Upper lobe of right lung (tissue), 1 donor: ENCODE measurements around the gene TMEM94. TPM values are rescaled to one million over a fixed set of nuclear protein-coding genes. Genes with fewer than 3 reads are reported as not detected.

Experiments
- ATAC-seq: fragments of 200-7000 bp; cut with Tn5 transposase; one replicate; pipeline ENCODE4 v1.9.1; 2020; ENCODE audit warnings: mild to moderate bottlenecking, moderate library complexity
- DNase-seq: peaks from one replicate; pipeline ENCODE4 v3.0.0-alpha.2; 2020
- H3K27ac ChIP-seq: fragments of 200-600 bp; one replicate; pipeline ENCODE4 v1.8.0; 2022
- H3K27me3 ChIP-seq: fragments of 200-600 bp; one replicate; pipeline ENCODE4 v1.8.0; 2022; ENCODE audit warnings: mild to moderate bottlenecking
- H3K36me3 ChIP-seq: fragments of 200-600 bp; one replicate; pipeline ENCODE4 v1.8.0; 2022
- H3K4me1 ChIP-seq: fragments of 200-600 bp; one replicate; pipeline ENCODE4 v1.8.0; 2022
- H3K4me3 ChIP-seq: fragments of 200-600 bp; one replicate; pipeline ENCODE4 v1.8.0; 2022; ENCODE audit warnings: mild to moderate bottlenecking
- H3K9me3 ChIP-seq: fragments of 200-600 bp; one replicate; pipeline ENCODE4 v1.8.0; 2022
- intact Hi-C: fragments of 100-400 bp; cut with DNase I; formaldehyde crosslinking; loops from one replicate; pipeline ENCODE4 v1.11.0; 2022
- long read RNA-seq: library from polyadenylated mRNA; unstranded; transcript quantifications from one replicate; pipeline ENCODE4 v2.0.0, GENCODE V29; 2021
- total RNA-seq: library from RNA; stranded (reverse); fragmentation: NEBNext Ultra II Directional; extraction: Animal tissue kit (Norgen Biotek cat#: 25700); gene quantifications from one replicate; pipeline ENCODE4 v1.2.1, GENCODE V29; 2021
- TF ChIP-seq, protein P1 (sequence below): fragments of 200-600 bp; IDR thresholded peaks from one replicate; pipeline ENCODE4 v1.8.0; 2022; ENCODE audit warnings: antibody characterized with exemption
- donor health status: DM: no; HTN: yes; CAD: no; lungs with severe emphysema.

TMEM94 gene
- total RNA-seq, result 79.1 TPM
- long read RNA-seq, partial matches to known transcripts, result 49 of 80 reads
- long read RNA-seq, other reads (novel, unspliced or antisense), result 31 of 80 reads

- H3K27ac ChIP-seq, result peak within 1 kb of the TSS; percentile 95
- H3K36me3 ChIP-seq, result no peaks in the 10 kb centered on the region
- no peaks in the 10 kb centered on the region for H3K27me3 ChIP-seq
- DNase-seq (peak; percentile 95), ATAC-seq (peak; percentile 98)
- H3K4me1 ChIP-seq, result peaks cover 24% of the 10 kb centered on the region
- TF ChIP-seq, protein P1, sequence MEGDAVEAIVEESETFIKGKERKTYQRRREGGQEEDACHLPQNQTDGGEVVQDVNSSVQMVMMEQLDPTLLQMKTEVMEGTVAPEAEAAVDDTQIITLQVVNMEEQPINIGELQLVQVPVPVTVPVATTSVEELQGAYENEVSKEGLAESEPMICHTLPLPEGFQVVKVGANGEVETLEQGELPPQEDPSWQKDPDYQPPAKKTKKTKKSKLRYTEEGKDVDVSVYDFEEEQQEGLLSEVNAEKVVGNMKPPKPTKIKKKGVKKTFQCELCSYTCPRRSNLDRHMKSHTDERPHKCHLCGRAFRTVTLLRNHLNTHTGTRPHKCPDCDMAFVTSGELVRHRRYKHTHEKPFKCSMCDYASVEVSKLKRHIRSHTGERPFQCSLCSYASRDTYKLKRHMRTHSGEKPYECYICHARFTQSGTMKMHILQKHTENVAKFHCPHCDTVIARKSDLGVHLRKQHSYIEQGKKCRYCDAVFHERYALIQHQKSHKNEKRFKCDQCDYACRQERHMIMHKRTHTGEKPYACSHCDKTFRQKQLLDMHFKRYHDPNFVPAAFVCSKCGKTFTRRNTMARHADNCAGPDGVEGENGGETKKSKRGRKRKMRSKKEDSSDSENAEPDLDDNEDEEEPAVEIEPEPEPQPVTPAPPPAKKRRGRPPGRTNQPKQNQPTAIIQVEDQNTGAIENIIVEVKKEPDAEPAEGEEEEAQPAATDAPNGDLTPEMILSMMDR, result no peak
- H3K9me3 ChIP-seq, result no peaks in the 10 kb centered on the region
- peak within 1 kb of the TSS; percentile 99 for H3K4me3 ChIP-seq
- intact Hi-C loops, result no loop called here
Observed at GRCh38 chr17:75456417-75457046, at the start of gene TMEM94. Gene TMEM94 (plus strand): TSS chr17:75456635. CDS start chr17:75471906, 15,271 bp downstream.

DNA sequence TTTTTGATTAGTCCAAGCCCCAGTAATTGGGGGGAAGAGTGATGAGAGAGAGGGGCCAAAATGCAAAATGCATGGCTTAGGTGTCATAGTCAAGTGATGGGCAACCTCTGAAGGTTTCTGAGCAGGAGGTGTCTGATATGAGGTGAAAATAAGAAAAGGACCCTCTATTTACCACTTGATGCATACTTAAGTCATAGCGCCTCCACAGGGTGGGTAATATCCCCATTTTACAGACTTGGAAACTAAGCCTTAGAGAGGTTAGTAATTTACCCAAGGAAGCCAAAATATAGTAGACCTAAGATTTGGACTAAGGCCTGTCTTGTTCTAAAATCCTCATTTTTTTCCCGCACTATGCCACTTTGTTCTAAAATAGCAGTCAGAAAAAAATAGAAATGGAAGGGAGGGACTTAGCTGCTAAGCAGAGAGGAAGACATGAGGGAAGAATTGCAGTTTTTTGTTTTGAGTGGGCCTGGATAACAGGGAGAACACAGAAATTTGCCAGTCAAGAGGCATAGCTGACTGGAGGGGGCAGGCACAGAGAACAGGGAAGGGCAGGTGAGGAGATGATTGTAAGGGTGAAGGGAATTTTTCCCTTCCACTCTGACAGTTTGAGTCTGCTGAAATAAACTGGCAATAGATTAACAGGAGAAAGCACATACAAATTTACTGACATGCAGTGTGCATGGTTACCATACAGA is 48.6 kb upstream of the TMEM94 start:
- H3K36me3 ChIP-seq, result no peaks in the 10 kb centered on the region
- DNase-seq (no peak), ATAC-seq (no peak)
- intact Hi-C loops, result no loop called here
- H3K27me3 ChIP-seq, result no peaks in the 10 kb centered on the region
- no peak overlapping the region for H3K27ac ChIP-seq
- TF ChIP-seq, protein P1, result no peak
- peaks cover 24% of the 10 kb centered on the region for H3K4me1 ChIP-seq
- no peak overlapping the region for H3K4me3 ChIP-seq
- no peaks in the 10 kb centered on the region for H3K9me3 ChIP-seq

GRCh38 chr17:75410141-75410540 is 46.3 kb upstream of the TMEM94 start:
- no peaks in the 10 kb centered on the region for H3K9me3 ChIP-seq
- TF ChIP-seq, protein P1, result no peak
- no peaks in the 10 kb centered on the region for H3K27me3 ChIP-seq
- H3K27ac ChIP-seq, result no peak overlapping the region
- no peak for ATAC-seq
- intact Hi-C loops, result no loop called here
- no peaks in the 10 kb centered on the region for H3K36me3 ChIP-seq
- peaks cover 20% of the 10 kb centered on the region for H3K4me1 ChIP-seq
- no peak overlapping the region for H3K4me3 ChIP-seq
- DNase-seq, result no peak

GRCh38 chr17:75411328-75412067 is 44.9 kb upstream of the TMEM94 start:
- no peaks in the 10 kb centered on the region for H3K36me3 ChIP-seq
- H3K27me3 ChIP-seq, result no peaks in the 10 kb centered on the region
- ATAC-seq, result no peak
- no peaks in the 10 kb centered on the region for H3K9me3 ChIP-seq
- H3K27ac ChIP-seq, result no peak overlapping the region
- H3K4me1 ChIP-seq, result peaks cover 15% of the 10 kb centered on the region
- intact Hi-C loops, result no loop called here
- no peak for DNase-seq
- TF ChIP-seq, protein P1, result no peak
- no peak overlapping the region for H3K4me3 ChIP-seq

DNA sequence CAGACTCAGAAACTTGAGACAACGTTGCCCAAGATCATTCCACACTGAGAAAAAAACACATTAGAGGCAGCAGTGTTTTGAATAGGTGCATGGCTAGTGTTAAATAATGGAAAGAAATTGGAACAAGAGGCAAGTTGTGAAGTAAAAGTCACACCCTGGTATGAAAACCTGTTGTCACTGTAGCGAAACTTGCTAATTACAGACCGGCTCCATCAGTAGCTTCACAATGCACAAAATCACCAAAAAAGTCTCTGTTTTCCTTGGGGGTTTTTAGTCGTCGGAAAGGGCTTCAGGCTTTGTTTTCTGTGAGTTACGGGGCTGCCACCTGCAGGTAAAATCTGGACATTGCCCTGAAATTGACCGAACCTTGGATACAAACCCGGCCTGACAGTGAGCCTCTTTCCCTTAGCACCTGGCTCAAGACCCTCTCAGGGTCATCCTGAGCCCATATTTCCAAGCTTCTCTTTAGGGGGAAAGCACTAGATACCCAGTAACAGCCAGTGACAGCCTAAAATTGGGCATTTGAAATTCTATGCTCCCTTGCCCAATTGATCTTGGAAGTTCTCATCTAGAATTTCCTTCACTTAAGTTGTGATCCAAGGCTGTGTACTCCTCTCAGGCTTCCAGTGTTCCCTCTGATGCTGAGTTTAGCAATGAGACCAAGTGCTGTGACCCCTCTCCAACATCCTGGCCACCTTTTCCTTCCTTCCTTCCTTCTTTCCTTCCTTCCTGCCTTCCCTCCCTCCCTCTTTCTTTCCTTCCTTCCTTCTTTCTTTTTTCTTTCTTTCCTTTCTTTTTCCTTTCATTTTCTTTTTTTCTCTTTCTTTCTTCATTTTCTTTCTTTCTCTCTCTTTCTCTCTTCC is 43.7 kb upstream of the TMEM94 start:
- Histone ChIP-seq H3K4me3 (peak overlapping the region; percentile 20), H3K27ac (no peak overlapping the region), H3K4me1 (peaks cover 11% of the 10 kb centered on the region), H3K9me3 (no peaks in the 10 kb centered on the region), H3K36me3 (no peaks in the 10 kb centered on the region), H3K27me3 (no peaks in the 10 kb centered on the region)
- no peak for DNase-seq
- TF ChIP-seq, protein P1, result peak; percentile 75
- intact Hi-C loops, result no loop called here
- ATAC-seq, result peak; percentile 89
